K562 (cell line): ENCODE results near the gene FGGY. TPM values are rescaled to one million over a fixed set of nuclear protein-coding genes. Genes with fewer than 3 reads are reported as not detected.
A peak's percentile ranks its signal among the peaks of the same experiment; 100 is the strongest.
"Not testable (repeated sequence)": the region's sequence is repeated elsewhere in the genome, so short reads cannot be mapped to it uniquely, and the experiment has no call there.

ENCODE experiments used
- ATAC-seq: fragments of 200-7000 bp; cut with Tn5 transposase; 3 replicates; pipeline ENCODE4 v1.9.1; 2020; ENCODE audit warnings: moderate library complexity
- BruUV-seq: library from RNA; stranded (reverse); fragments of 400-500 nt; replicated peaks from 2 replicates; lab custom pipeline; 2021; lab: Mats Ljungman, UMichigan
- CTCF ChIA-PET: fragments of 300-600 bp; formaldehyde crosslinking; extraction: SDS; loops from one replicate; lab custom pipeline; 2021; ENCODE audit warnings: low intra/inter-chr PET ratio; lab: Yijun Ruan, JAX
- POLR2A ChIA-PET: fragments of 300-600, 350-650 bp; sonication (Branson Sonifier 250); formaldehyde crosslinking; extraction: SDS; loops from one replicate; lab custom pipeline; 2021; ENCODE audit warnings: antibody characterized with exemption, inconsistent platforms; lab: Yijun Ruan, JAX
- DNase-seq, 4 experiments: peaks; one replicate each; pipeline versions ENCODE4 v3.0.0 to v3.0.0-alpha.2; 2011 to 2018; ENCODE audit warnings: low spot score in 3 of 4, mixed read lengths in 3 of 4; ENCODE audit errors: extremely low read depth in 1 of 4
- FAIRE-seq: peaks from 2 replicates; lab custom pipeline; 2011; peaks lifted over from hg19 to GRCh38; lab: Jason Lieb, UNC
- H2AFZ ChIP-seq: 2 replicates; pipeline ENCODE4 v1.6.0; 2011; ENCODE audit warnings: low read depth, low read length, control low read depth, inconsistent platforms
- H3K27ac ChIP-seq: fragments of 200-600 bp; 3 replicates; pipeline ENCODE4 v1.8.0; 2011; ENCODE audit warnings: low read depth, mild to moderate bottlenecking, control low read depth, inconsistent platforms, low read length, moderate library complexity, mixed read lengths; ENCODE audit errors: extremely low read depth
- H3K27me3 ChIP-seq, 2 experiments: fragments of 300-600 bp in 1 of 2; 2 replicates in 1 of 2; 3 replicates in 1 of 2; pipeline versions ENCODE4 v1.6.0 to v1.8.0; 2011; ENCODE audit warnings: inconsistent platforms in 2 of 2, low read length in 2 of 2, mild to moderate bottlenecking in 1 of 2, mixed read lengths in 1 of 2, moderate library complexity in 1 of 2; ENCODE audit not compliant: control insufficient read depth in 2 of 2, insufficient read depth in 2 of 2
- H3K36me3 ChIP-seq: fragments of 300-600 bp; 3 replicates; pipeline ENCODE4 v1.8.0; 2011; ENCODE audit warnings: mild to moderate bottlenecking, low read length, inconsistent platforms; ENCODE audit not compliant: control insufficient read depth, insufficient read depth
- H3K4me1 ChIP-seq, 2 experiments: fragments of 200-600 bp in 1 of 2; replicated peaks in 1 of 2; 2 replicates in 1 of 2; 3 replicates in 1 of 2; pipeline versions ENCODE4 v1.5.1 to v1.8.0; 2011; ENCODE audit warnings: inconsistent platforms in 2 of 2, low read length in 2 of 2, mild to moderate bottlenecking in 1 of 2, mixed read lengths in 1 of 2, moderate library complexity in 1 of 2; ENCODE audit not compliant: control insufficient read depth in 2 of 2, insufficient read depth in 2 of 2
- H3K4me2 ChIP-seq: 2 replicates; pipeline ENCODE4 v1.6.1; 2011; ENCODE audit warnings: low read length, control low read depth, inconsistent platforms, mixed read lengths; ENCODE audit not compliant: insufficient read depth
- H3K4me3 ChIP-seq: fragments of 200-600 bp; sonication (generic), shearing (Covaris generic); 2 replicates; pipeline ENCODE4 v1.5.1; 2016; ENCODE audit warnings: control low read depth, inconsistent platforms
- H3K79me2 ChIP-seq: fragments of 200-600 bp; 3 replicates; pipeline ENCODE4 v1.8.0; 2011; ENCODE audit warnings: low read length, inconsistent platforms; ENCODE audit not compliant: control insufficient read depth, insufficient read depth
- H3K9ac ChIP-seq, 2 experiments: 2 replicates each; pipeline versions ENCODE4 v1.6.0 to v1.6.1; 2011; ENCODE audit warnings: low read depth in 2 of 2, low read length in 2 of 2, control low read depth in 1 of 2, inconsistent platforms in 1 of 2, mild to moderate bottlenecking in 1 of 2, mixed read lengths in 1 of 2; ENCODE audit not compliant: insufficient read depth in 1 of 2
- H3K9me1 ChIP-seq: one replicate; pipeline ENCODE4 v1.6.0; 2011; ENCODE audit warnings: inconsistent platforms, mild to moderate bottlenecking, low read length, moderate library complexity; ENCODE audit not compliant: control insufficient read depth, insufficient read depth
- H3K9me3 ChIP-seq: replicated peaks from 2 replicates; pipeline ENCODE4 v1.5.1; 2011; ENCODE audit warnings: low read depth, low read length, inconsistent platforms; ENCODE audit not compliant: control insufficient read depth, insufficient read depth
- H4K20me1 ChIP-seq: replicated peaks from 2 replicates; pipeline ENCODE4 v1.6.1; 2011; ENCODE audit warnings: low read length, inconsistent platforms, mixed read lengths; ENCODE audit not compliant: control insufficient read depth, insufficient read depth
- ATF1 ChIP-seq, 2 experiments: fragments of 450-650 bp in 1 of 2; IDR thresholded peaks; 2 replicates each; pipeline ENCODE4 v1.6.1; 2016; ENCODE audit warnings: missing compliant biosample characterization in 1 of 2, missing genetic modification characterization in 1 of 2
- CTBP1 ChIP-seq: fragments of 450-650 bp; IDR thresholded peaks from 2 replicates; pipeline ENCODE4 v1.6.1; 2016; ENCODE audit warnings: borderline replicate concordance
- EHMT2 ChIP-seq: fragments of 450-650 bp; IDR thresholded peaks from 2 replicates; pipeline ENCODE4 v1.6.1; 2018; ENCODE audit warnings: antibody characterized with exemption
- NFRKB ChIP-seq: fragments of 450-650 bp; IDR thresholded peaks from 2 replicates; pipeline ENCODE4 v1.6.1; 2016; ENCODE audit warnings: low read depth
- NR2C2 ChIP-seq, 2 experiments: fragments of 200-800 bp in 1 of 2; sonication (Bioruptor generic) in 1 of 2; sonication (generic) in 1 of 2; formaldehyde crosslinking in 1 of 2; IDR thresholded peaks; 2 replicates each; pipeline versions ENCODE4 v1.6.1 to v1.8.0; 2016 to 2022; ENCODE audit warnings: mild to moderate bottlenecking in 1 of 2, missing compliant biosample characterization in 1 of 2, missing genetic modification characterization in 1 of 2, missing genetic modification reagents in 1 of 2
- OTX1 ChIP-seq: fragments of 450-650 bp; formaldehyde crosslinking; IDR thresholded peaks from 2 replicates; pipeline ENCODE4 v1.4.0; 2022; ENCODE audit warnings: mild to moderate bottlenecking
- SMAD4 ChIP-seq: fragments of 250-450 bp; sonication (Bioruptor Pico); conservative IDR thresholded peaks from 2 replicates; pipeline ENCODE4 v1.8.0; 2021; ENCODE audit warnings: inconsistent platforms, mild to moderate bottlenecking, moderate library complexity
- TAF7 ChIP-seq: fragments of 450-650 bp; IDR thresholded peaks from 2 replicates; pipeline ENCODE4 v1.6.1; 2016; ENCODE audit warnings: missing genetic modification characterization, missing compliant biosample characterization
- TAF9B ChIP-seq: fragments of 450-650 bp; IDR thresholded peaks from 2 replicates; pipeline ENCODE4 v1.6.1; 2018; ENCODE audit warnings: mild to moderate bottlenecking; ENCODE audit not compliant: partially characterized antibody
- YY1 ChIP-seq, 3 experiments: IDR thresholded peaks; 2 replicates each; pipeline ENCODE4 v1.6.1; 2011; ENCODE audit warnings: low read length in 2 of 3, mild to moderate bottlenecking in 2 of 3, moderate library complexity in 2 of 3, borderline replicate concordance in 1 of 3, control low read depth in 1 of 3, low read depth in 1 of 3; ENCODE audit not compliant: insufficient read depth in 3 of 3, insufficient replicate concordance in 2 of 3, control insufficient read depth in 1 of 3, insufficient read length in 1 of 3; ENCODE audit errors: extremely low read depth in 1 of 3
- ZBTB17 ChIP-seq: fragments of 450-650 bp; formaldehyde crosslinking; IDR thresholded peaks from 2 replicates; pipeline ENCODE4 v1.4.0; 2020; ENCODE audit warnings: mild to moderate bottlenecking
- ZBTB9 ChIP-seq: fragments of 450-650 bp; formaldehyde crosslinking; IDR thresholded peaks from 2 replicates; pipeline ENCODE4 v1.4.0; 2020; ENCODE audit warnings: mild to moderate bottlenecking, moderate library complexity
- whole genome bisulfite sequencing: fragments of 100-300 bp; shearing (Covaris generic); methylation state at CpG from one replicate; pipeline ENCODE4 v1.1.6; 2016; ENCODE audit warnings: low coverage, mixed read lengths; ENCODE audit not compliant: insufficient coverage; ENCODE audit errors: missing lambda C conversion rate; 5-methylcytosine and 5-hydroxymethylcytosine counted together
- in situ Hi-C: fragments of 300-500 bp; cut with MboI; formaldehyde crosslinking; loops from 4 replicates; pipeline ENCODE4 v1.15.0; 2018; ENCODE audit warnings: inconsistent platforms, mixed read lengths
- intact Hi-C: fragments of 100-400 bp; cut with micrococcal nuclease; formaldehyde crosslinking; loops from 2 replicates; pipeline ENCODE4 v1.14.2; 2022
- polyA plus RNA-seq, 8 experiments: library from polyadenylated mRNA; depleted of rRNA in 4 of 8; stranded (reverse) in 5 of 8; unstranded in 3 of 8; fragments of >200 nt; fragmentation: Nextera tagmentation in 2 of 8; fragmentation: Illumina TruSeq in 1 of 8; extraction: Ambion mirVana in 2 of 8; extraction: Trizol in 1 of 8; gene quantifications; 2 replicates each; pipeline versions ENCODE4 v1.2.1 to v1.2.3, GENCODE V29; 2011 to 2014; ENCODE audit warnings: inconsistent platforms in 1 of 8, missing spikeins in 1 of 8
- total RNA-seq, 7 experiments: library from RNA; depleted of rRNA in 6 of 7; stranded (reverse); fragments of >200 nt in 6 of 7; fragmentation: Illumina TruSeq in 2 of 7; extraction: Trizol in 2 of 7; gene quantifications; 2 replicates each; pipeline versions ENCODE4 v1.2.1 to v1.2.3, GENCODE V29; 2011 to 2021; ENCODE audit warnings: low replicate concordance in 1 of 7
- TF ChIP-seq, protein P1 (sequence below), 2 experiments: fragments of 200-800 bp in 1 of 2; sonication (Bioruptor generic) in 1 of 2; sonication (generic) in 1 of 2; formaldehyde crosslinking in 1 of 2; IDR thresholded peaks in 1 of 2; conservative IDR thresholded peaks in 1 of 2; 2 replicates each; pipeline versions ENCODE4 v1.5.0 to v1.6.1; 2016 to 2020; ENCODE audit warnings: missing compliant biosample characterization in 1 of 2, missing genetic modification characterization in 1 of 2, missing genetic modification reagents in 1 of 2
- TF ChIP-seq, protein P2 (sequence below), 2 experiments: fragments of 450-650 bp; conservative IDR thresholded peaks; 2 replicates each; pipeline ENCODE4 v1.6.1; 2017; ENCODE audit warnings: mild to moderate bottlenecking in 2 of 2, moderate library complexity in 2 of 2

The FGGY gene
- total and polyA plus RNA-seq, 9 of the 15 experiments (the other 6 are each of a cell fraction or from before 2014, with no cell fraction given): 9.7 to 19.2 (median 12.6) TPM

- H4K20me1 ChIP-seq; H3K9ac ChIP-seq; H3K4me1 ChIP-seq; H3K9me1 ChIP-seq; CTCF ChIA-PET; H3K27me3 ChIP-seq; FAIRE-seq; intact Hi-C loops; H3K9me3 ChIP-seq; POLR2A ChIA-PET; H3K36me3 ChIP-seq; H3K79me2 ChIP-seq; in situ Hi-C loops; TF ChIP-seq NR2C2, ATF1 (CRISPR knock-in tag; IDR thresholded peaks at IDR 0.05): not testable (repeated sequence)
- peak overlapping the region; percentile 25; the same call in 1 of the 2 replicates for H3K4me3 ChIP-seq
- TSS peak; percentile 79 for BruUV-seq
- ATAC-seq (peak; percentile 69), DNase-seq (peak in 1 of 4 experiments; percentile 19)
- H3K27ac ChIP-seq: 0 out of 3 replicates have a peak overlapping the region, but pooled peaks have one; percentile 28
- peak overlapping the region; percentile 95 for H2AFZ ChIP-seq
- 6% methylated on average over 4 of the region's 30 CpGs for WGBS
- peak overlapping the region; percentile 61 for H3K4me2 ChIP-seq
- peak; percentile 89 for TF ChIP-seq TAF7
- TF ChIP-seq, protein P1, sequence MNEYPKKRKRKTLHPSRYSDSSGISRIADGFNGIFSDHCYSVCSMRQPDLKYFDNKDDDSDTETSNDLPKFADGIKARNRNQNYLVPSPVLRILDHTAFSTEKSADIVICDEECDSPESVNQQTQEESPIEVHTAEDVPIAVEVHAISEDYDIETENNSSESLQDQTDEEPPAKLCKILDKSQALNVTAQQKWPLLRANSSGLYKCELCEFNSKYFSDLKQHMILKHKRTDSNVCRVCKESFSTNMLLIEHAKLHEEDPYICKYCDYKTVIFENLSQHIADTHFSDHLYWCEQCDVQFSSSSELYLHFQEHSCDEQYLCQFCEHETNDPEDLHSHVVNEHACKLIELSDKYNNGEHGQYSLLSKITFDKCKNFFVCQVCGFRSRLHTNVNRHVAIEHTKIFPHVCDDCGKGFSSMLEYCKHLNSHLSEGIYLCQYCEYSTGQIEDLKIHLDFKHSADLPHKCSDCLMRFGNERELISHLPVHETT (CRISPR knock-in tag; conservative IDR thresholded peaks at IDR 0.05 in 1 of 2, IDR thresholded peaks at IDR 0.05 in 1 of 2): 0 out of 4 replicates have a peak, but pooled peaks of 1 of the 2 experiments have one; percentile 25
- peak in 2 of 3 experiments; percentile 26 to 60 for TF ChIP-seq YY1 (IDR thresholded peaks at IDR 0.05; ENCODE audit: borderline replicate concordance in 1 of 3, control insufficient read depth in 1 of 3, extremely low read depth in 1 of 3, insufficient read depth in 3 of 3, insufficient read length in 1 of 3, insufficient replicate concordance in 2 of 3, low read depth in 1 of 3, low read length in 2 of 3)
- TF ChIP-seq, protein P2, sequence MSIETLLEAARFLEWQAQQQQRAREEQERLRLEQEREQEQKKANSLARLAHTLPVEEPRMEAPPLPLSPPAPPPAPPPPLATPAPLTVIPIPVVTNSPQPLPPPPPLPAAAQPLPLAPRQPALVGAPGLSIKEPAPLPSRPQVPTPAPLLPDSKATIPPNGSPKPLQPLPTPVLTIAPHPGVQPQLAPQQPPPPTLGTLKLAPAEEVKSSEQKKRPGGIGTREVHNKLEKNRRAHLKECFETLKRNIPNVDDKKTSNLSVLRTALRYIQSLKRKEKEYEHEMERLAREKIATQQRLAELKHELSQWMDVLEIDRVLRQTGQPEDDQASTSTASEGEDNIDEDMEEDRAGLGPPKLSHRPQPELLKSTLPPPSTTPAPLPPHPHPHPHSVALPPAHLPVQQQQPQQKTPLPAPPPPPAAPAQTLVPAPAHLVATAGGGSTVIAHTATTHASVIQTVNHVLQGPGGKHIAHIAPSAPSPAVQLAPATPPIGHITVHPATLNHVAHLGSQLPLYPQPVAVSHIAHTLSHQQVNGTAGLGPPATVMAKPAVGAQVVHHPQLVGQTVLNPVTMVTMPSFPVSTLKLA (conservative IDR thresholded peaks at IDR 0.05): 0 out of 4 replicates have a peak, but pooled peaks of 1 of the 2 experiments have one; percentile 13
- TF ChIP-seq EHMT2: peak; percentile 79; the same call in 1 of the 2 replicates
- peak; percentile 63; the same call in 1 of the 2 replicates for TF ChIP-seq NR2C2 (tag; IDR thresholded peaks at IDR 0.05)
- TF ChIP-seq ATF1 (tag; IDR thresholded peaks at IDR 0.05): peak; percentile 41; the same call in 1 of the 2 replicates
- TF ChIP-seq ZBTB17: peak; percentile 93
- peak; percentile 61 for TF ChIP-seq SMAD4 (CRISPR knock-in tag)
- peak; percentile 34; the same call in 1 of the 2 replicates for TF ChIP-seq ZBTB9
- TF ChIP-seq CTBP1: 0 out of 2 replicates have a peak, but pooled peaks have one; percentile 14
- peak; percentile 62 for TF ChIP-seq TAF9B
- TF ChIP-seq NFRKB: peak; percentile 91
- peak; percentile 68; the same call in 1 of the 2 replicates for TF ChIP-seq OTX1 (CRISPR knock-in tag)
Measured at GRCh38 chr1:59653142-59653958, 356.5 kb downstream of the FGGY start.
